ENCODE results near the gene METTL6. TPM values are rescaled to one million over a fixed set of nuclear protein-coding genes. Genes with fewer than 3 reads are reported as not detected.
"Not testable (repeated sequence)": the region's sequence is repeated elsewhere in the genome, so short reads cannot be mapped to it uniquely, and the experiment has no call there.

Gene METTL6
- polyA plus RNA-seq, 1 donor: 16.7 TPM

DNA sequence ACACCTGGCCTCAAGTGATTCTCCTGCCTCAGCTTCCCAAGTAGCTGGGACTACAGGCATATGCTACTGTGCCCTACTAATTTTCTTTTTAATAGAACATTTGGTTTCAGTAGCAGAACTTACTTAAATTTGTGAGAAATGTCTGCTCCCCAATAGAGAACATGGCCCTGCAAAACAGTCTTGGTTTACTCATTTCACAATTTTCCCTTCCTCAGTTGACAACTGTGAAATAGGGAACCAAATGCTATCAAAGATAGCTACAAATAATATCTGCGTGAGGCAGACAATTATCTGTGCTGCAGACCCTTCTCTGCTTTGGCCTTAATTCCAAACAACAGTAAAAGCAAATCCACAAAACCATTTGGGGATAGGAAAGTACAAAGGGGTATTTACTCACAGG, 22.6 kb downstream of the METTL6 start:
- H3K4me3 ChIP-seq (ENCODE audit: low read length): no peak overlapping the region
- no peak overlapping the region for H3K27ac ChIP-seq (ENCODE audit: low read length)
- H3K4me1 ChIP-seq (ENCODE audit: control insufficient read depth, insufficient read depth, low read length): no peaks in the 10 kb centered on the region
- no peak for DNase-seq
- H3K27me3 ChIP-seq (ENCODE audit: control insufficient read depth, insufficient read depth, low read length): no peaks in the 10 kb centered on the region
- no CpG with 5 or more reads among the region's 1 CpG for WGBS (ENCODE audit: insufficient coverage, low lambda C conversion rate)
- H3K9me3 ChIP-seq (ENCODE audit: control insufficient read depth, low read depth, low read length): no peaks in the 10 kb centered on the region
- H3K36me3 ChIP-seq (ENCODE audit: control insufficient read depth, insufficient read depth, low read length): peaks cover under 1% of the 10 kb centered on the region

DNA sequence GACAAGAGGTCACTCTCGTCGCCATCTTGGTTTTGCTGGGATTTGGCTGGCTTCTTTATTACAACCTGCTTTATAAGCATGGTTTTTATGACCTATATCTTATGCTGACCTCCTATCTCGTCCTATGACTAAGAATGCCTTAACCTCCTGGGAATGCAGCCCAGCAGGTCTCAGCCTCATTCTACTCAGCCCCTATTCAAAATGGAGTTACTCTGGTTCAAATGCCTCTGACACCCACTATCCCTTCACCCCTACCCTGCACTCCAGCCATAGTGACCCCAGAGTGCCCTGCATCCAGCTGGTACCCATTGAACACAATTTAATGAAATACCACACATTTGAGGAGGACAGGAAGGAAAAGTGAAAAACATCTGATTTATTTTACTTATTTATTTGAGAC, 23.4 kb downstream of the METTL6 start:
- no CpG with 5 or more reads among the region's 3 CpGs for WGBS (ENCODE audit: insufficient coverage, low lambda C conversion rate)
- H3K27me3 ChIP-seq (ENCODE audit: control insufficient read depth, insufficient read depth, low read length): no peaks in the 10 kb centered on the region
- H3K9me3 ChIP-seq (ENCODE audit: control insufficient read depth, low read depth, low read length): no peaks in the 10 kb centered on the region

DNA sequence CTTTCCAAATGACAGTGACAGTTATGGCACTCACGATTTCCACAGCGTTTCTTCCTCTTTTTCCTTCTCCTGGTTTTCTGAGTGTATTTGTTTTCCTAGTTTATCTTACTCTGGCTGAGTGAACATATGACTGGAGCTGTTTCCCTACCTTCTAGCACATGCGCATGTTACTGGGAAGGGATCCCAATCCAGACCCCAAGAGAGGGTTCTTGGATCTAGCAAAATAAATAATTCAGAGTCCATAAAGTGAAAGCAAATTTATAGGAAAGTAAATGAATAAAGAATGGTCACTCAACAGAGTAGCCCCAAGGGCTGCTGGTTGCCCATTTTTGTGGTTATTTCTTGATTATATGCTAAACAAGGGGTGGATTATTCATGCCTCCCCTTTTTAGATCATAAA, 23.8 kb downstream of the METTL6 start:
- Histone ChIP-seq H3K27me3 (ENCODE audit: control insufficient read depth, insufficient read depth, low read length) (no peaks in the 10 kb centered on the region), H3K27ac (ENCODE audit: low read length) (no peak overlapping the region), H3K4me3 (ENCODE audit: low read length) (no peak overlapping the region), H3K4me1 (ENCODE audit: control insufficient read depth, insufficient read depth, low read length) (no peaks in the 10 kb centered on the region), H3K36me3 (ENCODE audit: control insufficient read depth, insufficient read depth, low read length) (no peaks in the 10 kb centered on the region), H3K9me3 (ENCODE audit: control insufficient read depth, low read depth, low read length) (no peaks in the 10 kb centered on the region)
- DNase-seq: no peak
- WGBS (ENCODE audit: insufficient coverage, low lambda C conversion rate): 70% methylated on average over 2 of the region's 3 CpGs

More for the DNA sequence above, 23.4 kb downstream of the METTL6 start:
- H3K4me3 ChIP-seq (ENCODE audit: low read length): no peak overlapping the region
- H3K4me1 ChIP-seq (ENCODE audit: control insufficient read depth, insufficient read depth, low read length): no peaks in the 10 kb centered on the region
- H3K27ac ChIP-seq (ENCODE audit: low read length): no peak overlapping the region
- no peaks in the 10 kb centered on the region for H3K36me3 ChIP-seq (ENCODE audit: control insufficient read depth, insufficient read depth, low read length)
- DNase-seq: no peak

DNA sequence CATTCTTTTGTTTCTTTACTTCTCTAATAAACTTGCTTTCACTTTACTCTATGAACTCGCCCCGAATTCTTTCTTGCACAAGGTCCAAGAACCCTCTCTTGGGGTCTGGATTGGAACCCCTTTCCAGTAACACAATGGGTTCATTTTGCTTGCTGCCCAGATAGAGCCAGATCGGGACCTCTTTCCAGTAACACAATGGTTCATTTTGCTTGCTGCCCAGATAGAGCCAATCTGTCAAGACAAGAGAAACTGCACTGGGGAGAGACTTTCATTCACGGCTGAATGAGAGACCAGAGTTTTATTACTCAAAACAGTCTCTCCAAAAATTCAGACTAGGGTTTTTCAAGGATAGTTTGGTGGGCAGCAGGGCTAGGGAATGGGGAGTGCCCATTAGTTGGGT, 25.4 kb downstream of the METTL6 start:
- DNase-seq: no peak
- peaks cover 4% of the 10 kb centered on the region for H3K9me3 ChIP-seq (ENCODE audit: control insufficient read depth, low read depth, low read length)
- H3K4me3 ChIP-seq (ENCODE audit: low read length): no peak overlapping the region
- no peaks in the 10 kb centered on the region for H3K4me1 ChIP-seq (ENCODE audit: control insufficient read depth, insufficient read depth, low read length)
- no peak overlapping the region for H3K27ac ChIP-seq (ENCODE audit: low read length)
- no peaks in the 10 kb centered on the region for H3K36me3 ChIP-seq (ENCODE audit: control insufficient read depth, insufficient read depth, low read length)
- no CpG with 5 or more reads among the region's 4 CpGs for WGBS (ENCODE audit: insufficient coverage, low lambda C conversion rate)
- H3K27me3 ChIP-seq (ENCODE audit: control insufficient read depth, insufficient read depth, low read length): no peaks in the 10 kb centered on the region

DNA sequence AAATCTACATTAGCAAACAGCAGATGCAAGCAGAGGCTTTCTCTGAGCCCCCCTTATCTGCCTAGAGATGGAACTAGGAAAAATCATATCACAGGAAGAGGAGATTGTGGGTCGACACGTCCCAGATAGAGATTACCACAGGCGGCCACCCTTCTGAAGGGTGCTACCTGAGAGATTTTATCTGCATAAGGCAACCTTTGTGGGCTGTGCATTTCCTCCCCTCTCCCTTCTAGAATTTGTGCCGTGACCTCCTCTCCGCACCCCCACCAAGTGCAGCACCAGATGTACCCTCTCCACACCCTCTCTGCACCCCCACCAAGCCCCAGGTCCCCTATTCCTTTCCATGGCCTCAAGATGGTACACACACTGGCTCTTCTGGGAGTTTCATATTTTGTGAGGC, 27.4 kb downstream of the METTL6 start:
- WGBS (ENCODE audit: insufficient coverage, low lambda C conversion rate): no CpG with 5 or more reads among the region's 5 CpGs
- no peak overlapping the region for H3K27ac ChIP-seq (ENCODE audit: low read length)
- no peaks in the 10 kb centered on the region for H3K36me3 ChIP-seq (ENCODE audit: control insufficient read depth, insufficient read depth, low read length)
- H3K4me3 ChIP-seq (ENCODE audit: low read length): no peak overlapping the region
- no peaks in the 10 kb centered on the region for H3K4me1 ChIP-seq (ENCODE audit: control insufficient read depth, insufficient read depth, low read length)
- no peaks in the 10 kb centered on the region for H3K27me3 ChIP-seq (ENCODE audit: control insufficient read depth, insufficient read depth, low read length)
- DNase-seq: no peak
- peaks cover 5% of the 10 kb centered on the region for H3K9me3 ChIP-seq (ENCODE audit: control insufficient read depth, low read depth, low read length)

DNA sequence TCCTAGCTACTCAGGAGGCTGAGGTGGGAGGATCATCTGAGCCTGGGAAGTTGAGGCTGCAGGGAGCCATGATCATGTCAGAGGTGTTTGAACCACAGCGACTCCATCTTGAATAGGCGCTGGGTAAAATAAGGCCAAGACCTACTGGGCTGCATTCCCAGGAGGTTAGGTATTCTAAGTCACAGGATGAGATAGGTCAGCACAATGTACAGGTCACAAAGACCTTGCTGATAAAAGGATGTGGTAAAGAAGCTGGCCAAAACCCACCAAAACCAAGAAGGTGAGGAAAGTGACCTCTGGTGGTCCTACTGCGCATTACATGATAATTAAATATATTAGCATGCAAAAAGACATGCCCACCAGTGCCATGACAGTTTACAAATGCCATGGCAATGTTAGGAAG, 28.6 kb downstream of the METTL6 start:
- not testable (repeated sequence) for H3K4me3 ChIP-seq (ENCODE audit: low read length); H3K36me3 ChIP-seq (ENCODE audit: control insufficient read depth, insufficient read depth, low read length); H3K9me3 ChIP-seq (ENCODE audit: control insufficient read depth, low read depth, low read length); H3K27me3 ChIP-seq (ENCODE audit: control insufficient read depth, insufficient read depth, low read length); H3K4me1 ChIP-seq (ENCODE audit: control insufficient read depth, insufficient read depth, low read length); H3K27ac ChIP-seq (ENCODE audit: low read length); DNase-seq
- no CpG with 5 or more reads among the region's 3 CpGs for WGBS (ENCODE audit: insufficient coverage, low lambda C conversion rate)

DNA sequence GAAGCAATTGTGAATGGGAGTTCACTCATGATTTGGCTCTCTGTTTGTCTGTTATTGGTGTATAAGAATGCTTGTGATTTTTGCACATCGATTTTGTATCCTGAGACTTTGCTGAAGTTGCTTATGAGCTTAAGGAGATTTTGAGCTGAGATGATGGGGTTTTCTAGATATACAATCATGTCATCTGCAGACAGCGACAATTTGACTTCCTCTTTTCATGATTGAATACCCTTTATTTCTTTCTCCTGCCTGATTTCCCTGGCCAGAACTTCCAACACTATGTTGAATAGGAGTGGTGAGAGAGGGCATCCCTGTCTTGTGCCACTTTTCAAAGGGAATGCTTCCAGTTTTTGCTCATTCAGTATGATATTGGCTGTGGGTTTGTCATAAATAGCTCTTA, 34.1 kb downstream of the METTL6 start:
- no CpG with 5 or more reads among the region's 2 CpGs for WGBS (ENCODE audit: insufficient coverage, low lambda C conversion rate)
- H3K36me3 ChIP-seq (ENCODE audit: control insufficient read depth, insufficient read depth, low read length); H3K4me1 ChIP-seq (ENCODE audit: control insufficient read depth, insufficient read depth, low read length); H3K4me3 ChIP-seq (ENCODE audit: low read length); H3K27me3 ChIP-seq (ENCODE audit: control insufficient read depth, insufficient read depth, low read length); H3K27ac ChIP-seq (ENCODE audit: low read length); H3K9me3 ChIP-seq (ENCODE audit: control insufficient read depth, low read depth, low read length); DNase-seq: not testable (repeated sequence)

DNA sequence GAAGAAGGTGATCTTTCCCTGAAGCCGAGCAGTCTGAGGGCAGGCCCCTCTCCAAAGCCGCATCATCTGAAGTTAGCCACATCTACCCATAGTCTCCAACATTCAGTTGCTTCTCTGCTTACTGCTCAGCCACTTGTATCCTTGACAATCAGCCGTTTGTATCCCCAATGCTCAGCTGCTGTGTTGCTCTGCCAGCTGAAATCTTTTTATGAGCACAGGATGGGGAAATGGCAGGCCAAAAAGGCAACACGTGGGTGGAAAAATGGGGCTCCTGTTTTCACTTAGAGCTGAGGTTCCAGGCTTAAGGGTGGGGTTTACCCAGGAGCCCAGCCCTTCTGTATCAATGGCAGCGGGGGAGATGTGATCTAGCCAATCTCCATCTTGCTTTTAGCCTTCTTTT, 36.3 kb downstream of the METTL6 start:
- Histone ChIP-seq H3K4me1 (ENCODE audit: control insufficient read depth, insufficient read depth, low read length) (no peaks in the 10 kb centered on the region), H3K9me3 (ENCODE audit: control insufficient read depth, low read depth, low read length) (no peaks in the 10 kb centered on the region), H3K27ac (ENCODE audit: low read length) (no peak overlapping the region), H3K36me3 (ENCODE audit: control insufficient read depth, insufficient read depth, low read length) (no peaks in the 10 kb centered on the region), H3K4me3 (ENCODE audit: low read length) (no peak overlapping the region), H3K27me3 (ENCODE audit: control insufficient read depth, insufficient read depth, low read length) (no peaks in the 10 kb centered on the region)
- no CpG with 5 or more reads among the region's 5 CpGs for WGBS (ENCODE audit: insufficient coverage, low lambda C conversion rate)
- no peak for DNase-seq

DNA sequence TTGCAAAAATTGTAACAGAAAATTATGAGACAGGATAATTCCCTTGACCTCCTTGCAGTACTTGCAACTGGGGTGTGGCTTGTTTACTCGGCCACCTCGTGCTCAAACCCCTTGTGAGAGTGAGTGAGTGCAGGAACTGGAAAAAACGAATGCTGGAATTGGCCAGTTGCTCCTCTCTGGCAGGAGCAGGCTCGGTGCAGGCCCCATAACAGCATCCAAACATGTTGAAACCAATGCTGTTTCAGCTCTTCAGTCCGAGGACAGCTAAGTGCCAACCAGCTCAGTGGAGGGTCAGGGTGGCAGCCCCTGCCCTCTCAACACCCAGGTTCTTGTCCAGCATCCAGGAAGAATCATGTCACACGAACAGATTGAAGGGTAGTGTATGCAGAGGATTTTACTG, 36.9 kb downstream of the METTL6 start:
- Histone ChIP-seq H3K4me1 (ENCODE audit: control insufficient read depth, insufficient read depth, low read length) (no peaks in the 10 kb centered on the region), H3K27me3 (ENCODE audit: control insufficient read depth, insufficient read depth, low read length) (no peaks in the 10 kb centered on the region), H3K4me3 (ENCODE audit: low read length) (no peak overlapping the region), H3K27ac (ENCODE audit: low read length) (no peak overlapping the region), H3K36me3 (ENCODE audit: control insufficient read depth, insufficient read depth, low read length) (no peaks in the 10 kb centered on the region), H3K9me3 (ENCODE audit: control insufficient read depth, low read depth, low read length) (no peaks in the 10 kb centered on the region)
- WGBS (ENCODE audit: insufficient coverage, low lambda C conversion rate): no CpG with 5 or more reads among the region's 6 CpGs
- no peak for DNase-seq

DNA sequence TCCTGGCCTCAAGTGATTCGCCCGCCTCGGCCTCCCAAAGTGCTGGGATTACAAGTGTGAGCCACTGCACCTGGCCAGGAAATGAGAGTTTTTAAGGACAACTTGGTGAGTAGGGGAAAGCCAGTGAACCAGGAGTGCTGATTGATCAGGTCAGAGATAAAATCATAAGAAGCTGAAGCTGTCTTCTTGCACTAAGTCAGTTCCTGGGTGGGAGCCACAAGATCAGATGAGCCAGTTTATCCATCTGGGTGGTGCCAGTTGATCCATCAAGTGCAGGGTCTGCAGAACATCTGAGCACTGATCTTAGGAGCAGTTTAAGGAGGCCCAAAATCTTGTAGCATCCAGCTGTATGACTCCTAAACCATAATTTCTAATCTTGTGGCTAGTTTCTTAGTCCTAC, 39.0 kb downstream of the METTL6 start:
- H3K27ac ChIP-seq (ENCODE audit: low read length); H3K9me3 ChIP-seq (ENCODE audit: control insufficient read depth, low read depth, low read length); H3K36me3 ChIP-seq (ENCODE audit: control insufficient read depth, insufficient read depth, low read length); H3K4me1 ChIP-seq (ENCODE audit: control insufficient read depth, insufficient read depth, low read length); DNase-seq; H3K4me3 ChIP-seq (ENCODE audit: low read length); H3K27me3 ChIP-seq (ENCODE audit: control insufficient read depth, insufficient read depth, low read length): not testable (repeated sequence)
- no CpG with 5 or more reads among the region's 3 CpGs for WGBS (ENCODE audit: insufficient coverage, low lambda C conversion rate)

DNA sequence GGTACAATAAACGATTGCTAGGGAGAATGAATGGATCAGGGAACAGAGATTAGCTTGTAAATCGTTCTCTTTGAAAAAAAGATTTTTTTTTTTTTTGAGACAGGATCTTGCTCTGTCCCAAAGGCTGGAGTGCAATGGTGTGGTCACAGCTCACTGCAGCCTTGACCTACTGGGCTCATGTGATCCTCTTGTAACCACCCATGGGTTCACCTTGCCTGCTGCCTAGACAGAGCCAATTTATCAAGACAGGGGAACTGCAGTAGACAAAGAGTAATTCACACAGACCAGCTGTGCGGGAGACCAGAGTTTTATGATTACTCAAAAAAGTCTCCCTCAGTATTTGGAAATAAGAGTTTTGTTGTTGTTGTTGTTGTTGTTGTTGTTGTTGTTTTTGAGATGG, 39.6 kb downstream of the METTL6 start:
- WGBS (ENCODE audit: insufficient coverage, low lambda C conversion rate): no CpG with 5 or more reads among the region's 3 CpGs
- H3K27me3 ChIP-seq (ENCODE audit: control insufficient read depth, insufficient read depth, low read length): no peaks in the 10 kb centered on the region
- no peak overlapping the region for H3K4me3 ChIP-seq (ENCODE audit: low read length)
- no peak overlapping the region for H3K27ac ChIP-seq (ENCODE audit: low read length)
- DNase-seq: no peak
- H3K4me1 ChIP-seq (ENCODE audit: control insufficient read depth, insufficient read depth, low read length): no peaks in the 10 kb centered on the region
- H3K36me3 ChIP-seq (ENCODE audit: control insufficient read depth, insufficient read depth, low read length): no peaks in the 10 kb centered on the region
- H3K9me3 ChIP-seq (ENCODE audit: control insufficient read depth, low read depth, low read length): no peaks in the 10 kb centered on the region

Measured in large intestine (tissue), 3 donors.